Pancreas (tissue), 10 donors: ENCODE data around the gene SMIM13. TPM values are rescaled to one million over a fixed set of nuclear protein-coding genes. Genes with fewer than 3 reads are reported as not detected.

ENCODE experiments used
- ATAC-seq, 4 donors: fragments of 200-7000 bp; cut with Tn5 transposase; one replicate each; pipeline versions ENCODE4 v1.8.0 to v1.9.1; 2020; ENCODE audit warnings: mild to moderate bottlenecking in 4 of 4, moderate library complexity in 4 of 4
- DNase-seq, 6 donors: peaks; one replicate each; pipeline ENCODE4 v3.0.0-alpha.2; 2020
- FAIRE-seq: peaks from 2 replicates; lab custom pipeline; 2012; peaks lifted over from hg19 to GRCh38; lab: Jason Lieb, UNC
- H3K27ac ChIP-seq, 4 donors: fragments of 200-600 bp; sonication (generic); 1 replicate in 3 of 4; 2 replicates in 1 of 4; pipeline versions ENCODE4 v1.5.0 to v1.8.0; 2020
- H3K27me3 ChIP-seq, 4 donors: fragments of 200-600 bp; one replicate each; pipeline ENCODE4 v1.8.0; 2021
- H3K36me3 ChIP-seq, 3 donors: fragments of 200-600 bp; sonication (generic) in 1 of 3; one replicate each; pipeline versions ENCODE4 v1.5.0 to v1.8.0; 2020 to 2021
- H3K4me1 ChIP-seq, 3 donors: fragments of 200-600 bp; one replicate each; pipeline ENCODE4 v1.8.0; 2021
- H3K4me3 ChIP-seq, 4 donors: fragments of 200-600 bp; sonication (generic) in 2 of 4; one replicate each; pipeline versions ENCODE4 v1.5.0 to v1.8.0; 2020 to 2021
- H3K9me3 ChIP-seq, 4 donors: fragments of 200-600 bp; one replicate each; pipeline ENCODE4 v1.8.0; 2021
- WGBS, 2 donors: extraction: QIAGEN DNeasy Blood & Tissue Kit; methylation state at CpG; one replicate each; pipeline ENCODE4 v1.1.7; 2013; 5-methylcytosine and 5-hydroxymethylcytosine counted together
- intact Hi-C, 3 donors: fragments of 100-400 bp; cut with DNase I; formaldehyde crosslinking; loops; one replicate each; pipeline versions ENCODE4 v1.11.1 to v1.14.2; 2022
- polyA plus RNA-seq, 2 donors: library from polyadenylated mRNA; stranded (reverse); fragments of 200-250 nt; gene quantifications; one replicate each; pipeline ENCODE4 v1.2.3, GENCODE V29; 2013
- total RNA-seq, 6 donors: library from RNA; stranded (reverse); fragmentation: NEBNext Ultra II Directional in 4 of 6; extraction: Animal tissue kit (Norgen Biotek cat#: 25700) in 4 of 6; gene quantifications; one replicate each; pipeline versions ENCODE4 v1.2.1 to v1.2.4, GENCODE V29; 2021 to 2023
- TF ChIP-seq, protein P1 (sequence below), 4 donors: fragments of 200-600 bp; sonication (generic) in 3 of 4; IDR thresholded peaks; one replicate each; pipeline versions ENCODE4 v1.5.0 to v1.8.0; 2021; ENCODE audit warnings: antibody characterized with exemption in 4 of 4
- donor health status: healthy with polysubstance abuse.
- donor health status: DM: no; HTN: no; CAD: no; lungs with moderate emphysema.
- donor health status: DM: no; HTN: no; CAD: no.
- donor health status: control.
- donor health status: control.
- donor health status: Bipolar disorder and iron deficiency.
- donor health status: DM: yes; HTN: yes; CAD: no.
- donor health status: DM: no; HTN: no; CAD: no.
- donor health status: DM: no; HTN: no; CAD: no.
- donor health status: DM: yes; HTN: yes; CAD: no.

Gene SMIM13
- 1 to 10 TPM; 2.5 to 5.1 (median 3.1) TPM for total RNA-seq
- 1 to 10 TPM; 1.4 to 2.4 TPM for polyA plus RNA-seq

DNA sequence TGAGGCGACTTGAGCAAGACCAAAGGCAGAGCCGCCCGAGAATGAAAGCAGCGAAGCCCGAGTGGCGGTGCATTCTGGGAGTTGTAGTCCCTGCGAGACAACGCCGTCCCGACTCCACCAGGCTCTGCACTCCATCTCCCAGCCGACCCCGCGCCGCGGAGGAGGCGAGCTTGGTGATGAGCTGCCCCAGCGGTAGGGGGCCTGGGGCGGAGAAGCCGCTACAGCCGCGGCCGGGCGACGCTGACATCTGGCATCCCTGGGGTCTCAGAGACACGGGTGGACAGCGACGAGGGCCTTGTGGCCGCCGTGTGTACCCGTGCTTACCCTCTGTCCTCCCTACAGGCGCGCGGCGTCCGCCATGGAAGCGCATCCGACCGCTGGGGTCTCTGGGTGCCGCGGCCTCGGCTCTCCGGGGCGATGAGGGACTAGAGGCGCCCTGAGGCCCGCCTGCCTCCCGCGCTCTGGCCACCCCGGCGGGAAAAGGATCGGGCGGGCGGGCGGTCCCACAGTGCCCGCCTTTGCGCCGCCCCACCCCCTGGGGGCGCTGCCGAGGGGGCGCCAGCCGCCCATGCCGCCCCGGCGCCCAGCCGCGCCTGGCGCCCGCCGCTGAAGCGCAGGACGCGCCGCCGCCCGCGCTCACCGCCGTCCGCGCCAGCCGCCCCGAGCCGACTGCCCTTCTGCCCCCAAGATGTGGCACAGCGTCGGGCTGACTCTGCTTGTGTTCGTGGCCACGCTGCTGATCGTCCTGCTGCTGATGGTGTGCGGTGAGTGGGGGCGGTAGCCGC, at the start of gene SMIM13:
TSS of gene SMIM13 (plus strand) at position 209 of the 785 bp plus-strand sequence. CDS start at position 689, 480 bp downstream.
- intact Hi-C loops, result no loop called here
- ATAC-seq, result peak; percentile 96 to 99 (median 97)
- H3K4me3 ChIP-seq, result peak within 1 kb of the TSS; percentile 71 to 100 (median 88)
- WGBS, 2 donors, result 0% methylated on average over 55 to 90 of the region's 90 CpGs
- FAIRE-seq, result no peak
- peak within 1 kb of the TSS; percentile 93 to 98 (median 96) for H3K27ac ChIP-seq
- DNase-seq, result peak; percentile 95 to 98 (median 98)
- no peaks in the 10 kb centered on the region for H3K27me3 ChIP-seq
- H3K36me3 ChIP-seq, result no peaks in the 10 kb centered on the region
- TF ChIP-seq, protein P1, sequence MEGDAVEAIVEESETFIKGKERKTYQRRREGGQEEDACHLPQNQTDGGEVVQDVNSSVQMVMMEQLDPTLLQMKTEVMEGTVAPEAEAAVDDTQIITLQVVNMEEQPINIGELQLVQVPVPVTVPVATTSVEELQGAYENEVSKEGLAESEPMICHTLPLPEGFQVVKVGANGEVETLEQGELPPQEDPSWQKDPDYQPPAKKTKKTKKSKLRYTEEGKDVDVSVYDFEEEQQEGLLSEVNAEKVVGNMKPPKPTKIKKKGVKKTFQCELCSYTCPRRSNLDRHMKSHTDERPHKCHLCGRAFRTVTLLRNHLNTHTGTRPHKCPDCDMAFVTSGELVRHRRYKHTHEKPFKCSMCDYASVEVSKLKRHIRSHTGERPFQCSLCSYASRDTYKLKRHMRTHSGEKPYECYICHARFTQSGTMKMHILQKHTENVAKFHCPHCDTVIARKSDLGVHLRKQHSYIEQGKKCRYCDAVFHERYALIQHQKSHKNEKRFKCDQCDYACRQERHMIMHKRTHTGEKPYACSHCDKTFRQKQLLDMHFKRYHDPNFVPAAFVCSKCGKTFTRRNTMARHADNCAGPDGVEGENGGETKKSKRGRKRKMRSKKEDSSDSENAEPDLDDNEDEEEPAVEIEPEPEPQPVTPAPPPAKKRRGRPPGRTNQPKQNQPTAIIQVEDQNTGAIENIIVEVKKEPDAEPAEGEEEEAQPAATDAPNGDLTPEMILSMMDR (IDR thresholded peaks at IDR 0.05), result peak in 3 of 4 donors; percentile 41 to 57 (median 51)
- H3K4me1 ChIP-seq, result peaks cover 0 to 14% (median 0%) of the 10 kb centered on the region in 3 donors
- no peaks in the 10 kb centered on the region for H3K9me3 ChIP-seq

DNA sequence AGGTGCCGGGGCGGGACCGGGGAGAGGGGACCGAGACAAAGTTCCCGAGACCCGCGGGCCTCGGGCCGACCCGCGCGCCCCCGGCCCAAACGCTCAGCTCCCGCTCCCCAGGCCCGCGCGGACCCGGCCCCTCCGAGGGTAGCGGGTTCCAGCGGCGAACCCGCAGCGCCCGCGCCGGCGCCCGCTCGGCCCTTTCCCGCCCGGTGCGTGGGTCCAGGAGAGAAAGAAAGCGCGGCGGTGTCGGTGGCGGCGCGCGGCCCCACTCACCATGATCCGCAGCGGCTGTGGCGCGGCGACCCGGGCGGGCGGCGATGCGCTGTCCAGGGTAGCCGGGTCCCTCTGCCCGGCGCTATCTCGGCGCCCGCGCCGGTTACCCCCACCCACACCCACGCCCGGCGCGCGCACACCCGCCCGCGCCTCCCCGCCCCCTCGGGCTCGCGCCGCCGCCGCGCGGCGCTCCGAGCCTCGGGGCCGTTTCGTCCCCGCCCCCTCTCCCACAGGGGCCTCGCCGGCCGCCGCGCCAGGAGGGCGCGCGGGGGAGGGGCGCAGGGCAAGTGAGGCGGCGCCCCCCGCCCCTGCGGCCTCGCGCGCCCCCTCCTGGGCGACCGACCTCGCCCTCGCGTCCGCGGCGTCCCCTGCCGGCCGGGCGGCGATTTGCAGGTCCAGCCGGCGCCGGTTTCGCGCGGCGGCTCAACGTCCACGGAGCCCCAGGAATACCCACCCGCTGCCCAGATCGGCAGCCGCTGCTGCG, 49.5 kb upstream of the SMIM13 start, which contains the start of gene ELOVL2:
TSS of gene ELOVL2 (minus strand) at position 345 of the 751 bp plus-strand sequence. CDS start at position 270, 75 bp downstream.
- ATAC-seq (peak; percentile 86 to 92 (median 88)), FAIRE-seq (no peak), DNase-seq (peak; percentile 23 to 84 (median 54))
- Histone ChIP-seq H3K9me3 (no peaks in the 10 kb centered on the region), H3K27ac (no peak within 1 kb of the TSS), H3K4me3 (peak within 1 kb of the TSS; percentile 37 to 76 (median 50)), H3K27me3 (peaks cover 0 to 8% (median 0%) of the 10 kb centered on the region in 4 donors), H3K4me1 (no peaks in the 10 kb centered on the region), H3K36me3 (no peaks in the 10 kb centered on the region)
- TF ChIP-seq, protein P1 (IDR thresholded peaks at IDR 0.05), result peak in 3 of 4 donors; percentile 47 to 66 (median 59)
- WGBS, 2 donors, result 4 to 5% methylated on average over 21 to 124 of the region's 124 CpGs
- intact Hi-C loops, result no loop called here

DNA sequence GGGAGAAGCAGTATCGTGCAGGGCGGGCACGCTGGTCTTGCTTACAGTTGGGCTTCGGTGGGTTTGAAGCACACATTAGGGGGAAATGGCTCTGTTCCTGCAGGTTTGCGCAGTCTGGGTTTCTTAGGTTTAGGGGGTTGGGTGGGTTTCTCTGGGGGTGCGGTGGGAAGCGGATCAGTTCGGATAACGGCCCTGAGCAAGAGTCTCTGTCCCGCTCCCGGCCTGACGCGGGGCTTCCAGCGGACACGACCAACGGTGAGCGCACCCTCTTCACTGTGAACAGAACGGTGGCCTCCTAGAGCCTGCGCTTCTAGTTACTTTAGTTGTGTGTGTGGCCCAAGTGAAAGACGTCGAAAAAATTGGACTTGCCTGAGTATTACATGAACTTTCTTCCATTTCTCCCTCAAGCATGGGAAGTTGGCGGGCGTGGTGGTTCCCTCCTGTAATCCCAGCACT, 48.9 kb upstream of the SMIM13 start:
- intact Hi-C loops, result no loop called here

DNA sequence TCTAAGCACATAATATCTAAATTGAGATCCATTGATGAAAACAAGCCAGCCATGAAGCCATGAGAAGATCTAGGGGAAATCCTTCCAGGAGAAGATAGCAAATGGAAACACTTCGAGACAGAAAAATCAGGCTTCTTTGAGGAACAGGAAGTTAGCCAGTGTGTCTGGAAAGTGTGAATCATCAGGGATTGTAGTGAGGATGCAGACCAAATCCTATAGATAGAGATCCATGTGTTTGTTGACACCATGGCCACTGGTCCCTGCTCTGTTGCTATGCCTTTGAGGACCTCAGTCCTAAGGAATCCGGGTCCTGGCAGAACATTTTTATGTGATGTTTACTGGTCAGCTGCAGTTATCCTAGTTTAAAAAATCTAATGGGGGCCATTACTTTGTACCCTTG, 42.9 kb upstream of the SMIM13 start:
- FAIRE-seq (no peak), ATAC-seq (no peak), DNase-seq (no peak)
- peaks cover 7 to 11% (median 10%) of the 10 kb centered on the region in 3 donors for H3K4me1 ChIP-seq
- H3K27ac ChIP-seq, result no peak overlapping the region
- 72 to 77% methylated on average over 2 of the region's 2 CpGs for WGBS, 2 donors
- no peaks in the 10 kb centered on the region for H3K36me3 ChIP-seq
- H3K27me3 ChIP-seq, result peaks cover 0 to 8% (median 0%) of the 10 kb centered on the region in 4 donors
- no peak overlapping the region for H3K4me3 ChIP-seq
- no peaks in the 10 kb centered on the region for H3K9me3 ChIP-seq
- intact Hi-C loops, result no loop called here
- TF ChIP-seq, protein P1 (IDR thresholded peaks at IDR 0.05), result no peak

More for the DNA sequence above, 48.9 kb upstream of the SMIM13 start:
- Histone ChIP-seq H3K27ac (no peak overlapping the region), H3K4me1 (no peaks in the 10 kb centered on the region), H3K4me3 (peak overlapping the region in 3 of 4 donors; percentile 37 to 76 (median 59)), H3K27me3 (peaks cover 0 to 8% (median 0%) of the 10 kb centered on the region in 4 donors), H3K36me3 (no peaks in the 10 kb centered on the region), H3K9me3 (no peaks in the 10 kb centered on the region)
- DNase-seq, result no peak
- 45 to 46% methylated on average over 23 of the region's 23 CpGs for WGBS, 2 donors
- TF ChIP-seq, protein P1 (IDR thresholded peaks at IDR 0.05), result no peak
- no peak for ATAC-seq
- FAIRE-seq, result no peak
